ENCODE data around the gene CPSF4. TPM values are rescaled to one million over a fixed set of nuclear protein-coding genes. Genes with fewer than 3 reads are reported as not detected.

Gene CPSF4
- total RNA-seq, 1 experiment from 2014 or later = 98.2 TPM

- H3K27me3 ChIP-seq (ENCODE audit: insufficient read depth, low read length) = no peaks in the 10 kb centered on the region
These were observed 29.7 kb downstream of the CPSF4 start for GRCh38 chr7:99468336-99468918.

More at GRCh38 chr7:99468336-99468918, 29.7 kb downstream of the CPSF4 start:
- no peak overlapping the region for H3T11ph ChIP-seq (ENCODE audit: low read length)
- H2BK15ac ChIP-seq (ENCODE audit: low read depth, low read length) = no peak overlapping the region
- peaks cover 9% of the 10 kb centered on the region for H3K23me2 ChIP-seq (ENCODE audit: insufficient read length, low read depth, low read length, poor library complexity, severe bottlenecking)
- no CpG with 5 or more reads among the region's 29 CpGs for WGBS (ENCODE audit: extremely low coverage, insufficient read length, low lambda C conversion rate)
- H4K20me1 ChIP-seq (ENCODE audit: control insufficient read depth, insufficient read depth, insufficient read length) = no peaks in the 10 kb centered on the region
- H3K27ac ChIP-seq (ENCODE audit: insufficient read length, low read depth, low read length) = no peak overlapping the region
- H2BK5ac ChIP-seq (ENCODE audit: insufficient read length, low read length) = no peak overlapping the region
- H2BK12ac ChIP-seq (ENCODE audit: insufficient read length, low read depth, low read length) = no peak overlapping the region
- H3K4me1 ChIP-seq (ENCODE audit: insufficient read depth, low read length) = no peaks in the 10 kb centered on the region; the same call in 1 of the 2 replicates
- no peak overlapping the region for H3K4me2 ChIP-seq (ENCODE audit: insufficient read depth, insufficient read length, low read length)
- H2AK5ac ChIP-seq (ENCODE audit: insufficient read length, low read length) = no peak overlapping the region
- H3K9ac ChIP-seq (ENCODE audit: extremely low read depth, insufficient read length, low read length) = no peak overlapping the region
- no peak overlapping the region for H2AFZ ChIP-seq (ENCODE audit: low read length)
- peaks cover 2% of the 10 kb centered on the region for H3K27me3 Mint-ChIP-seq (ENCODE audit: low read depth)
- no peak overlapping the region for H3K56ac ChIP-seq (ENCODE audit: insufficient read length, low read depth, low read length)
- H3K27ac Mint-ChIP-seq = no peak overlapping the region; a peak in 1 of 7 replicates
- DNase-seq = no peak
- peaks cover 8 to 15% (median 9%) of the 10 kb centered on the region in 3 experiments for H3K36me3 Mint-ChIP-seq (ENCODE audit: insufficient read depth in 1 of 3, low read depth in 3 of 3)
- H3K4me3 Mint-ChIP-seq = peak overlapping the region; percentile 22 to 53; a peak in 4 of 5 replicates
- no peak overlapping the region for H3K18ac ChIP-seq (ENCODE audit: insufficient read length, low read depth, low read length)
- H3K14ac ChIP-seq (ENCODE audit: insufficient read depth, low read length) = no peak overlapping the region
- TF ChIP-seq CTCF (conservative IDR thresholded peaks at IDR 0.05) = no peak
- H3K9me3 Mint-ChIP-seq = peaks cover 0 to 2% of the 10 kb centered on the region in 2 experiments; a peak in 1 of 5 replicates
- no peak overlapping the region for H2BK20ac ChIP-seq (ENCODE audit: low read depth, low read length, poor library complexity, severe bottlenecking)
- no peak overlapping the region for H3K4ac ChIP-seq (ENCODE audit: low read depth, low read length)
- no peak overlapping the region for H4K8ac ChIP-seq (replicated peaks; ENCODE audit: insufficient read length, low read depth, low read length)
- no peak overlapping the region for H4K5ac ChIP-seq (ENCODE audit: insufficient read length, low read depth, low read length)
- H3K79me2 ChIP-seq (ENCODE audit: insufficient read depth, low read length) = peaks cover 21% of the 10 kb centered on the region; the same call in 1 of the 2 replicates
- no peak overlapping the region for H2BK120ac ChIP-seq (ENCODE audit: low read depth, low read length, poor library complexity, severe bottlenecking)
- peaks cover 17 to 29% of the 10 kb centered on the region in 2 experiments for H3K4me1 Mint-ChIP-seq
- no peak overlapping the region for H3K23ac ChIP-seq (ENCODE audit: insufficient read length, low read depth, low read length)
- H4K91ac ChIP-seq (ENCODE audit: insufficient read length, low read depth, low read length) = no peak overlapping the region
- H3K9me3 ChIP-seq (ENCODE audit: control insufficient read depth, low read depth, low read length) = no peaks in the 10 kb centered on the region
- peaks cover 3% of the 10 kb centered on the region for H3K79me1 ChIP-seq (ENCODE audit: insufficient read depth, low read depth, low read length, poor library complexity, severe bottlenecking)

All from H9 (cell line).